HEK293T (cell line): ENCODE results near the gene POLR2E.

Experiments
- CTCF ChIA-PET: fragments of 350-600 bp; formaldehyde crosslinking; extraction: SDS; loops from one replicate; lab custom pipeline; 2021; ENCODE audit warnings: antibody characterized with exemption, inconsistent platforms; lab: Yijun Ruan, JAX
- POLR2A ChIA-PET: fragments of 350-600 bp; formaldehyde crosslinking; extraction: SDS; loops from one replicate; lab custom pipeline; 2020; ENCODE audit warnings: antibody characterized with exemption, inconsistent platforms; lab: Yijun Ruan, JAX
- DNase-seq: peaks from one replicate; pipeline ENCODE4 v3.0.0; 2012; ENCODE audit warnings: mixed read lengths; ENCODE audit errors: extremely low spot score
- ARNT ChIP-seq: fragments of 450-650 bp; IDR thresholded peaks from 2 replicates; pipeline ENCODE4 v1.6.1; 2017; ENCODE audit warnings: mild to moderate bottlenecking
- BHLHE40 ChIP-seq: fragments of 450-650 bp; IDR thresholded peaks from 2 replicates; pipeline ENCODE4 v1.6.1; 2016; ENCODE audit warnings: mild to moderate bottlenecking, moderate library complexity, borderline replicate concordance
- CTBP1 ChIP-seq: fragments of 450-650 bp; IDR thresholded peaks from 2 replicates; pipeline ENCODE4 v1.6.1; 2016; ENCODE audit warnings: borderline replicate concordance
- ELF4 ChIP-seq: fragments of 450-650 bp; IDR thresholded peaks from 2 replicates; pipeline ENCODE4 v1.6.1; 2017; ENCODE audit warnings: antibody characterized with exemption
- FOXA1 ChIP-seq: fragments of 450-650 bp; IDR thresholded peaks from 2 replicates; pipeline ENCODE4 v1.6.1; 2016; ENCODE audit warnings: mild to moderate bottlenecking
- FOXK2 ChIP-seq: fragments of 450-650 bp; IDR thresholded peaks from 2 replicates; pipeline ENCODE4 v1.6.1; 2016; ENCODE audit warnings: mild to moderate bottlenecking
- FOXM1 ChIP-seq: fragments of 450-650 bp; IDR thresholded peaks from 2 replicates; pipeline ENCODE4 v1.6.1; 2017; ENCODE audit warnings: mild to moderate bottlenecking, borderline replicate concordance
- HDGF ChIP-seq: fragments of 450-650 bp; IDR thresholded peaks from 2 replicates; pipeline ENCODE4 v1.6.1; 2017; ENCODE audit warnings: antibody characterized with exemption, borderline replicate concordance
- L3MBTL2 ChIP-seq: fragments of 450-650 bp; conservative IDR thresholded peaks from 2 replicates; pipeline ENCODE4 v1.6.1; 2016; ENCODE audit warnings: mild to moderate bottlenecking
- LEF1 ChIP-seq: fragments of 450-650 bp; IDR thresholded peaks from 2 replicates; pipeline ENCODE4 v1.6.1; 2017; ENCODE audit warnings: mild to moderate bottlenecking, borderline replicate concordance
- NFRKB ChIP-seq: fragments of 450-650 bp; IDR thresholded peaks from 2 replicates; pipeline ENCODE4 v1.6.1; 2016; ENCODE audit warnings: mild to moderate bottlenecking, moderate library complexity
- PKNOX1 ChIP-seq: fragments of 450-650 bp; IDR thresholded peaks from 2 replicates; pipeline ENCODE4 v1.6.1; 2016
- SP1 ChIP-seq: fragments of 450-650 bp; IDR thresholded peaks from 2 replicates; pipeline ENCODE4 v1.6.1; 2017
- SUZ12 ChIP-seq: fragments of 450-650 bp; IDR thresholded peaks from 2 replicates; pipeline ENCODE4 v1.6.1; 2016; ENCODE audit warnings: mild to moderate bottlenecking
- TARDBP ChIP-seq: fragments of 450-650 bp; IDR thresholded peaks from 2 replicates; pipeline ENCODE4 v1.6.1; 2016
- ZNF384 ChIP-seq: fragments of 450-650 bp; IDR thresholded peaks from 2 replicates; pipeline ENCODE4 v1.6.1; 2016

Gene POLR2E

DNA sequence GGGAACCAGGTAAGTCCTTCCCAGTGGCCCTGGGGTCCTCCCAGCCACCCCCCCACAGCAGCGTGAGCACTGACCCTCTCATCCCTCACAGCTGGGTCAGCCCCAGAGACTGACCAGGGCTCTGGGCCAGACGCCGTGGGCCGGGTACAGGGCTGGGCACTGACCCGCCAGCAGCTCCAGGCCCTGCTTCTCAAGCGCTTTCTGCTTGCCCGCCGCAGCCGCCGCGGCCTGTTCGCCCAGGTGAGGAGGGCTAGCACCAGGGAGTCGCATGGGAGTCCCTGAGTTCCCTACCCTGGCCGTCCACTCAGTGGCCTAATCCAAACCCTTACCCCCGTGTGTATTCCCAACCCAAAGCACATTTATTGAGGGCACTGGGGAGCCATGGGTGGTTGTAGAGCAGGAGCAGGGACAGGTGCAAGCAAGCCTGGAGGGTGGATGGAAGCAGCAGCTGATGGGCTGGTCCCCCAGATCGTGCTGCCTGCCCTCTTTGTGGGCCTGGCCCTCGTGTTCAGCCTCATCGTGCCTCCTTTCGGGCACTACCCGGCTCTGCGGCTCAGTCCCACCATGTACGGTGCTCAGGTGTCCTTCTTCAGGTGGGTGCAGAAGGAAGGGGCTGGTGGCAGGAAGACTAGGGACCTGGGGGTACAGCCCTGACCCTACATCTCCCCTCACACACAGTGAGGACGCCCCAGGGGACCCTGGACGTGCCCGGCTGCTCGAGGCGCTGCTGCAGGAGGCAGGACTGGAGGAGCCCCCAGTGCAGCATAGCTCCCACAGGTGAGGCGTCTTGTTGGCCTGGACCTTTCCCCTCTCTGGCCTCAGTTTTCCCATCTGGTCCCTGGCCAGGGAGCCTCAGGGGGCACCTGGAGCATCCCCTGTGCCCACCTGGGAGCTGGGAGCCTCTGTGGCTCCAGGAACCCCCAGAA is 40.8 kb downstream of the POLR2E start:
- DNase-seq: no peak
- POLR2A ChIA-PET: no interaction called here
- TF ChIP-seq PKNOX1: no peak
- TF ChIP-seq FOXK2: no peak
- no peak for TF ChIP-seq NFRKB
- no peak for TF ChIP-seq FOXA1
- TF ChIP-seq ZNF384: no peak
- TF ChIP-seq HDGF: no peak
- no peak for TF ChIP-seq ELF4
- no peak for TF ChIP-seq BHLHE40
- TF ChIP-seq SP1: no peak
- TF ChIP-seq LEF1: no peak
- TF ChIP-seq ARNT: no peak
- no peak for TF ChIP-seq L3MBTL2
- TF ChIP-seq CTBP1: no peak
- TF ChIP-seq FOXM1: no peak
- TF ChIP-seq TARDBP: no peak
- no peak for TF ChIP-seq SUZ12
- CTCF ChIA-PET: no interaction called here

GRCh38 chr19:1053176-1054101 is 41.7 kb downstream of the POLR2E start:
- POLR2A ChIA-PET: no interaction called here
- CTCF ChIA-PET: no interaction called here

DNA sequence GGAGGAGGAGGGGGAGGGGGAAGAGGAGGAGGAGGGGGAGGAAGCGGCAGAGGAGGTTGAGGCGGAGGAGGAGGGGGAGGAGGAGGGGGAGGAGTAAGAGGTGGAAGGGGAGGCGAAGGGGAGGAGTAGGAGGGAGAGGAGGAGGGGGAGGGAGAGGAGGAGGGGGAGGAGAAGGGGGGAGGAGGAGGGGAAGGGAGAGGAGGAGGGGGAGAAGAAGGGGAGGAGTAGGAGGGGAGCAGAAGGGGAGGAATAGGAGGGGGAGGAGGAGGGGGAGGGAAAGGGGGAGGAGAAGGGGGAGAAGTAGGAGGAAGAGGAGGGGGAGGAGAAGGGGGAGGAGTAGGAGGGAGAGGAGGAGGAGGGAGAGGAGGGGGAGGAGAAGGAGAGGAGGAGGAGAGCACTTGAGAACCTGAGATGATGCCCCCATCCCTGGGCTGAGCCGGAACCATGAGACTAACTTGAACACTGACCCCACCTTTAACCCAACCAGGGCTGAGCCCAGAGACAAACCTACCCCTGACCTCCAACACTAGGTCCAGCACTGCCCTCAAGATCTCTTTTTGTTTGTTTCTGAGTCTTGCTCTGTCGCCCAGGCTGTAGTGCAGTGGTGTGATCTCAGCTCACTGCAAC is 42.7 kb downstream of the POLR2E start:
- CTCF ChIA-PET: no interaction called here
- no peak for TF ChIP-seq HDGF
- TF ChIP-seq FOXK2: no peak
- no peak for TF ChIP-seq FOXA1
- TF ChIP-seq ARNT: no peak
- TF ChIP-seq TARDBP: no peak
- no peak for TF ChIP-seq L3MBTL2
- POLR2A ChIA-PET: no interaction called here
- DNase-seq: no peak

More at GRCh38 chr19:1053176-1054101, 41.7 kb downstream of the POLR2E start:
- no peak for DNase-seq
- TF ChIP-seq ZNF384 (no peak), ARNT (no peak), SP1 (no peak), HDGF (no peak), FOXA1 (no peak), FOXM1 (no peak), TARDBP (no peak), ELF4 (no peak), NFRKB (no peak), PKNOX1 (no peak), SUZ12 (no peak), L3MBTL2 (no peak), CTBP1 (no peak), FOXK2 (no peak), BHLHE40 (no peak), LEF1 (no peak)

GRCh38 chr19:1051791-1052190 is 43.4 kb downstream of the POLR2E start:
- TF ChIP-seq ELF4: no peak
- TF ChIP-seq L3MBTL2: no peak
- no peak for TF ChIP-seq SP1
- TF ChIP-seq LEF1: no peak
- no peak for TF ChIP-seq CTBP1
- TF ChIP-seq ARNT: no peak
- no peak for TF ChIP-seq NFRKB
- no peak for TF ChIP-seq FOXM1
- TF ChIP-seq ZNF384: no peak
- no peak for TF ChIP-seq TARDBP
- no peak for TF ChIP-seq FOXA1
- TF ChIP-seq HDGF: no peak
- TF ChIP-seq PKNOX1: no peak
- no peak for TF ChIP-seq BHLHE40
- CTCF ChIA-PET: no interaction called here
- POLR2A ChIA-PET: no interaction called here
- no peak for DNase-seq
